Epithelial cell of proximal tubule (primary cell): ENCODE data around the gene CSF2. TPM values are rescaled to one million over a fixed set of nuclear protein-coding genes. Genes with fewer than 3 reads are reported as not detected.

Experiments
- DNase-seq: peaks from one replicate; pipeline ENCODE4 v3.0.0-alpha.2; 2011; ENCODE audit warnings: low read depth
- H3K4me3 ChIP-seq: 2 replicates; pipeline ENCODE4 v1.5.1; 2011; ENCODE audit warnings: low read depth, mild to moderate bottlenecking, low read length
- CTCF ChIP-seq: conservative IDR thresholded peaks from 2 replicates; pipeline ENCODE4 v1.5.1; 2012; ENCODE audit warnings: low read depth, mild to moderate bottlenecking, low read length
- total RNA-seq: library from RNA; depleted of rRNA; stranded (reverse); fragments of >200 nt; gene quantifications from 2 replicates; pipeline ENCODE4 v1.2.3, GENCODE V29; 2015

CSF2 gene
- total RNA-seq, 1 donor from 2014 or later: 19.6 TPM

GRCh38 chr5:132080595-132080994, 7.0 kb downstream of the CSF2 start:
- no peak for DNase-seq
- no peak for TF ChIP-seq CTCF
- H3K4me3 ChIP-seq: no peak overlapping the region

DNA sequence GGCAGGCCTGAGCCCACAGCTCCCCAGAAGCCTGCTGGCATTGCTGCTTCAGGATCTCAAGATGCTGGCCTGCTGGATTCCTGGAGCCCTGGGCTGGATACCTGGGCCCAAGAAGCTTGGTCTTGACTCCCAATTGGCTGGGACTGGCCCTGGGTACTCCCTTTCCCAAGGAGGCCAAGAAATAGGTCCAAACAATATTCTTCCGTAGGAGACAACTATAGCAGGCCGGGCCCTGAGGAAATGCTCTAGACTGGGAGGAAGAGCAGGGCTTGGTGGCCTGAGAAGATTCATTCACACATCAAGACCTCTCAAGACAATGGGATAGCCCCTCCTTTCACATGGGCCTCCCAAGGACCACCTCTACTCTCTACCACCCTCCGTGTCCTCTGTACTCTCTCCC, 7.9 kb downstream of the CSF2 start:
- no peak for TF ChIP-seq CTCF
- no peak overlapping the region for H3K4me3 ChIP-seq

GRCh38 chr5:132082329-132083023, 8.9 kb downstream of the CSF2 start:
- no peak overlapping the region for H3K4me3 ChIP-seq
- DNase-seq: no peak
- TF ChIP-seq CTCF: no peak

More for the DNA sequence above, 7.9 kb downstream of the CSF2 start:
- no peak for DNase-seq

- DNase-seq: no peak
- no peak for TF ChIP-seq CTCF
- no peak overlapping the region for H3K4me3 ChIP-seq
Measured at GRCh38 chr5:132083071-132083678, 9.6 kb downstream of the CSF2 start.

DNA sequence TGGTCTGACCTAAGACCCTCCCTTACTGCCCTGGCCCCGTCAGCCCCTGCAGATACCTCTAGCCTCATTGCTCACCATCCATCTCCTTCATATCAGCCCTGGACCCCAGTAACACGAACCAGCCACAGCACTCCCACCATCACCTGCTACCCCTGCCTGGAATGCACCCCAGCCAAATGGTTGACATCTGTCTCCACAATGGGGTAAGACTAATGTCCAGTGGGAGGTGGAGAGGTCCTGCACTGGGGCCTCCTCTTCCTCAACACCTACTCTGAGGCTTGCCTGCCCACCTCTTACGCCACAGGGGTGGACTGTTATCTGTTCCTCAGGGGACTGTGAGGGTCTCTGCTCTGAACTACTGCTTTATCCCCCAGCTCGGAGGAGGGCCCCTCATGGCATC, 12.1 kb downstream of the CSF2 start:
- no peak overlapping the region for H3K4me3 ChIP-seq
- TF ChIP-seq CTCF: no peak
- no peak for DNase-seq

GRCh38 chr5:132086277-132086794, 12.7 kb downstream of the CSF2 start:
- DNase-seq: peak; percentile 75
- TF ChIP-seq CTCF: no peak

More at GRCh38 chr5:132086277-132086794, 12.7 kb downstream of the CSF2 start:
- H3K4me3 ChIP-seq: no peak overlapping the region
